Left renal pelvis (tissue), 4 donors: ENCODE data around the gene HOXA13. TPM values are rescaled to one million over a fixed set of nuclear protein-coding genes. Genes with fewer than 3 reads are reported as not detected.

Experiments used
- DNase-seq, 4 donors: peaks; one replicate each; pipeline ENCODE4 v3.0.0-alpha.2; 2013; ENCODE audit warnings: low read depth in 4 of 4, low spot score in 3 of 4
- polyA plus RNA-seq, 4 donors: library from polyadenylated mRNA; unstranded; fragments of 120-200 nt; gene quantifications; one replicate each; pipeline ENCODE4 v1.2.1, GENCODE V29; 2013; ENCODE audit not compliant: insufficient read length in 4 of 4

Gene HOXA13
- polyA plus RNA-seq, 4 donors, result 0.03 TPM; not detected in 3

DNA sequence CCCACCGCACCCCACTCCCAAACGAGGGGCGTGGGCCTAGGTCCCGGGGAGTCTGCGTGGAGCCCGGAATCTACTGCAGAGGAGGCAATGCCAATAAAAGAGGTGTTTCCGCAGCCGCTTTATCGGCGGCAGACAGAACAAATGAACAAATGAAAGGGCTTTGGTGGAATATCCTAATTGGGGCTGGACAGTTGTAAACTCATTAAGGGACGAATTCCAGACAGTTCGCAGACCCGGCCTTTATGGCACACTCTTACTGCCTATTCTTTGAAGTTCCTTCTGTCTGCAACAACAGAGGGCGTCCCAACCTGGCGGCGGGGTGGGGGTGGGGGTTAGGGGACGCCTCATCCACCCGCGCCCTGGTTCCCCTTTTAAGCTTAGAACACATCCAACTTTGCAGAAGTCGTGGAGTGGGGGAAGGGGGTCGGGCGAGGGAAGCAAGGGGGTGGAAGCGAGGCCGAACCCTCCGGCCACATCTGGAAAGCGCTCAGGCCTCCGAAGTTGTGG is 38.6 kb downstream of the HOXA13 start:
- DNase-seq, result no peak

DNA sequence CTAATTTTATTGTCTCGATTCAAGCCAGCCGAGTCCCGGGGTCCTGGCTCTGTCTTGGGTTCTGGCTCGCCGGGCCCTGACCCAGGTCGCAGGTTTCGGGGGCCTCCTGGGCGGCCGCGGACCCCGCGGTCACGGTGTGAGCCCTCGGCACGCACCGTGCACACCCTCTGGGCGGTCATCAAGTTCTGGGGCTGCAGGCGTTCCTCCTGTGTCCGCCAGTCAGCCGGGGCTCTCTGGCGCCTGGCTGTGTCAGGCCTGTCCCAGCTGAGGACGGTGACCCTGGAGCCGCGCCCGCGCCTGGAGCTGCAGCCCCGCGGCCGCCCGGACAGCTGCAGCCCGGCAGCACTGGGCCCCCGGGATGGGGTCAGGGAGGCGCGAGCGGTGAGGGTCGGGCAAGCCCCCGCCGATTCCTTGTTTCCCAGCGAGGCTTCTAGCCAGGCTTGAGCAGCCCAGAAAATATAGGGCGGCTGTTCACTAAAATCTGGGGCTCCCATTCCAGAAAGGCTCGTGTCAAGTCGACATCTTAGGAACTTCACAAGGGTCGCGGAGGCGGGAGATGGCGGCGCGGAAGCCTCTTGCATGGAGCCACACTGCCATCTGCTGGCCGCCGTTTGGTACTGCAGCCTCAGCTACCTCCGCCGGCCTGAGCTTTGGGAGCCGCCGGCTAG is 39.2 kb downstream of the HOXA13 start:
- peak in 3 of 4 donors; percentile 86 to 93 (median 86) for DNase-seq

DNA sequence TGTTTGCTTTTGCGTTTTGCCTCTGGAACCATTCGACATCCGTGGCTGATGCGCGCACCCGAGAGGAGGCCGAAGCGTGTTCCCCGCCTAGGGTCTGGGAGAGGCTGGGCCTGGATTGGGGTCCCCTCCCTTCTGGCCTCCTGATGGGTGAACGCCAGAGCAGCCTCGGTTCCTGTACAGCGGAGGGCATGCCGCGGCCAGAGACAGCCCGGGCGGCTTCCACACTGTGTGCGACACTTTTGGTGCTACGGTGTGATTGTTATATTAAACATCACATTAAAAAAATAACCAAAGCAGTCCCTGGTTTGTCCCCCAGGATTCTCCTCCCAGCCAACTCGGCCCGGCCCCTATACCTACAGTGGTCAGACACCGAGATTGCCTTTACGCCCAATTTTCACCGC is 39.7 kb downstream of the HOXA13 start:
- no peak for DNase-seq

GRCh38 chr7:27159266-27160144 is 40.4 kb downstream of the HOXA13 start:
- no peak for DNase-seq

- DNase-seq, result no peak
Measured at GRCh38 chr7:27158436-27159265, 41.2 kb downstream of the HOXA13 start.

DNA sequence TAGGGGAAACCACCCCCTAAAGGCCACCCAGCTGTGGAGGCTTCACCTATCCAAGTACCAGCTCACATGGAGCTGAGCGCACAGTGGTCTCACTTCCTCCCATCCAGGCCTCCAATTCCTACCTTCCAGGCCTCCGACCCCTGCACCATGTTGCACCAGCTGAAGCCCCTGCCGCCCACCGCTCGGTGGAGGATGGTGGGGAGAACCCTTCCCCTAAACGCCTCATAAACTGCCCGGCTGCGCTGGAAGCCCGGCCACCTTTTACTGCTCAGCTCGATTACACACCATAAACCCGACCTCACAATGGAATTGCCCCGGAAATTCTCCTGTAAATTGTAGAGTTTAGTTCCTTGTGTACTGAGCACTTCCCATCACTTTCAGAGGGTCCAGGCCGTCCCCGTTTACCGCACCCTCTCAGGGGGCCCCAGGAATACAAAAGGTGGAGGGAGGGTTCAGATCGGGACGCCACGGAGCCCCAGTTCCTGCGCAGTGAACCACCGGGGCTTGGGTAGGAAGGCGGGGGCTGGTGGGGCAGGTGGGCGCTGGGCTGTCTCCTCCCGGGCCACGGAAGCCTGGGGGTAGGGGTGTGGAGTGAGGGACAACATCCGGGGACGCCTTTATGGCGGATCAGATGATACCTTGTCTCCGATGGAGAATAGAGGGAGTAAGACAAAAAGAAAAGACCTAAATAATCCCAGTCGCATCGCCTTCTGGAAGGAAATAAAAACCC is 42.0 kb downstream of the HOXA13 start:
- peak in 1 of 4 donors; percentile 78 for DNase-seq

GRCh38 chr7:27156916-27157701 is 42.8 kb downstream of the HOXA13 start:
- no peak for DNase-seq

- DNase-seq, result peak in 3 of 4 donors; percentile 83 to 89 (median 85)
Measured at GRCh38 chr7:27156508-27156898, 43.4 kb downstream of the HOXA13 start, which contains the start of gene HOXA7. HOXA7 (minus strand) TSS chr7:27156675; CDS start chr7:27156545, 130 bp downstream.

- DNase-seq, result no peak
Measured at GRCh38 chr7:27155816-27156507, 43.9 kb downstream of the HOXA13 start.

GRCh38 chr7:27154901-27155815 is 44.7 kb downstream of the HOXA13 start:
- DNase-seq, result no peak

DNA sequence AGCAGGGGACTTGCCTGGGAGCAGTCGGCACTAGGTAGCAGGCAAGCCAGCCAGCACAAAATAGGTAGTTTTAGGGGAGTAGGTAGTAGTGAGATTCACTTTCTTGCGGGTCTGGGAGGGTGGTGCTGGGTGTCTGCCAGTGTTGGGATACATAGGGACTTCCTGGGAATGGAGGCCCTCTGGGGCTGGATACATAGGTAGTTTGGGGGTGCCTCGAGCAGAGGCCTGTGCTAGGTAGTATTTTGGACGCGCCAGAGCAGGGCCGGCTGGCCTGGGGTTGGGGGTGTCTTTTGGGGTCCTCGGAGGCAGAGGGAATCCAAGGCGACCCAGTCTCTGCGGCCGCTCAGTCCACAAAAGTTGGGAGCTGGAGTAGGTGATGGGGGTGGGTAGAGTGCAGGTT is 45.5 kb downstream of the HOXA13 start:
- no peak for DNase-seq

- DNase-seq, result no peak
Measured at GRCh38 chr7:27153526-27153925, 46.4 kb downstream of the HOXA13 start.

DNA sequence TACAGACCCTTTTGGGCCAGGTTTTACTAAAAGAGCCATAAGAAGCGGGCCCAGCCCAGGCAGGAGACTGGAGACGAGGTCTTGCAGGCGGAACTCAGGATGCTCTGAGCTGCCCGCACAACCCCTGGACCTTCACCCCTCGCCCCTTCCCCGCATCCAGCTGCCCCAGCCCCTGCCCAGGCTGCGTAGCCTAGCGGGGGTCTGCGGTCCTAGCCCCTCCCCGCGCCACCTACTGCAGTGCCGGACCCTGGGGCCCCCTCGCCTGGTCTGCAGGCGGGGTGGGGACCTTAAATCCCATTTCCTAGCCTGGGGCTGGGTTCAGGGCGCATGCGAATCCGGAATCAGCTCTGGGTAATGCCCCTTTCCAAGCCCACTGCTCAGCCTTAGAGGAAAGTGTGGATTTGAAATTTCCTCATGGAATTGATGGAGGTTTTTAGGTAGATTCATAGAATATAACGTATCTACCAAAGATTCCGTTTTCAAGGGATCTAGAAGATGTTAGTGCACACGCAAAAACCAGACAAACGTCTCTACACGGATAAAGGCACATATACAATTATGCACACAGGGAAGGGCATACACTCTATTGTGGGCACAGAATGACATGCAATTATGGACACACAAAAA is 47.0 kb downstream of the HOXA13 start:
- DNase-seq, result no peak

- DNase-seq, result peak in 2 of 4 donors; percentile 88 to 91
Measured at GRCh38 chr7:27151931-27152815, 47.7 kb downstream of the HOXA13 start, which contains the start of gene HOXA3. HOXA3 (minus strand) TSS chr7:27152583; CDS start chr7:27110640, 41,943 bp downstream.

DNA sequence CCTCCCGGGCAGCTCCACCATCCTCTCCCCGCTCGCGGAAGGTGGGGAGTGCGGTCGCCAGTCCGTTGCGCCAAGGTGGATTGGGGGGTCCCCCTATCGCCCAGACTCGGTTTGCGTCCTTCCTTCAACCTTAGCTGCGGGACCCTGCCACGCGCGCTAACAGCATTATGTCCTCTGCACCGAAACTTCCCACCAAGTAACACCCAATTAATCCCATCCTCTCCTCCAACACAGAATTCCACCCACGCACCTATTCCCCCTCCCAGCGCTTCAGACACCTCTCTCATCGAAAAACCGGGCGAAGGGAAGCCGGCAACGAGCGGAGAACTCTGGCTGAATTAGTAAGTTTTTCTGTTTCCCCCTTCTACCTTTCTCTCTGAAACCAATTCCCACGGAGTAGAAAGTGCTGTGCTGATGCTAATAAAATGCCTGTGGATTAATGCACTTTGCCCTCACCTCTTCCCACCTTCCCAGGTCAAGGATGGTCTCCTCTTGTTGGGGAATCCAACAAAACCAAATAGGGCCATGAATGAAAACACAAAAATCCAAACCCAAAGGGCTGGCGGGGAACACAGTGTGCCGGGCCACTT is 48.5 kb downstream of the HOXA13 start:
- no peak for DNase-seq
